Cardiac fibroblast (primary cell): ENCODE results near the gene ASTN2.
A peak's percentile ranks its signal among the peaks of the same experiment; 100 is the strongest.

Source experiments
- DNase-seq, 2 donors: peaks; one replicate each; pipeline versions ENCODE4 v3.0.0 to v3.0.0-alpha.2; 2010; ENCODE audit warnings: low read depth in 2 of 2
- H3K4me3 ChIP-seq, 2 donors: replicated peaks in 1 of 2; 1 replicate in 1 of 2; 2 replicates in 1 of 2; pipeline ENCODE4 v1.5.1; 2011; ENCODE audit warnings: low read depth in 2 of 2, low read length in 2 of 2, mild to moderate bottlenecking in 2 of 2, moderate library complexity in 1 of 2
- CTCF ChIP-seq: IDR thresholded peaks from one replicate; pipeline ENCODE4 v1.5.1; 2011; ENCODE audit warnings: low read depth, mild to moderate bottlenecking, low read length, inconsistent platforms

The ASTN2 gene

GRCh38 chr9:116422119-116422979 lies 992.5 kb downstream of the ASTN2 start:
- TF ChIP-seq CTCF = no peak
- no peak overlapping the region for H3K4me3 ChIP-seq
- no peak for DNase-seq

GRCh38 chr9:116420993-116421538 lies 993.8 kb downstream of the ASTN2 start:
- no peak overlapping the region for H3K4me3 ChIP-seq
- TF ChIP-seq CTCF = no peak
- DNase-seq = peak; percentile 23 to 82

GRCh38 chr9:116419181-116419580 lies 995.7 kb downstream of the ASTN2 start:
- H3K4me3 ChIP-seq = no peak overlapping the region
- DNase-seq = no peak
- no peak for TF ChIP-seq CTCF

- no peak overlapping the region for H3K4me3 ChIP-seq
- no peak for DNase-seq
- no peak for TF ChIP-seq CTCF
Measured at GRCh38 chr9:116417464-116417863, 997.4 kb downstream of the ASTN2 start.

GRCh38 chr9:116416421-116416820 lies 998.4 kb downstream of the ASTN2 start:
- no peak for DNase-seq
- no peak for TF ChIP-seq CTCF
- no peak overlapping the region for H3K4me3 ChIP-seq

GRCh38 chr9:116414374-116414773 lies 1000.5 kb downstream of the ASTN2 start:
- DNase-seq = no peak
- H3K4me3 ChIP-seq = no peak overlapping the region
- no peak for TF ChIP-seq CTCF
